Ammon's horn (tissue), 1 donor: Measurements from ENCODE around the gene PDSS1.
"Not testable (repeated sequence)": the region's sequence is repeated elsewhere in the genome, so short reads cannot be mapped to it uniquely, and the experiment has no call there.

Source experiments
- DNase-seq: peaks from one replicate; pipeline ENCODE4 v3.0.0-alpha.2; 2016; ENCODE audit warnings: low spot score

Gene PDSS1

GRCh38 chr10:26739071-26739631 lies 41.6 kb downstream of the PDSS1 start:
- DNase-seq, result no peak

GRCh38 chr10:26741368-26741767 lies 43.9 kb downstream of the PDSS1 start:
- DNase-seq, result no peak

GRCh38 chr10:26743091-26743490 lies 45.6 kb downstream of the PDSS1 start:
- no peak for DNase-seq

- no peak for DNase-seq
These were observed 46.3 kb downstream of the PDSS1 start for GRCh38 chr10:26743841-26744240.

GRCh38 chr10:26746061-26746460 lies 48.6 kb downstream of the PDSS1 start:
- DNase-seq, result no peak

- no peak for DNase-seq
These were observed 58.0 kb downstream of the PDSS1 start for GRCh38 chr10:26755443-26755903.

- DNase-seq, result no peak
These were observed 61.5 kb downstream of the PDSS1 start for GRCh38 chr10:26759008-26759407.

GRCh38 chr10:26765549-26765948 lies 68.0 kb downstream of the PDSS1 start:
- DNase-seq, result no peak

GRCh38 chr10:26770069-26770468 lies 72.6 kb downstream of the PDSS1 start:
- peak; percentile 64 for DNase-seq

GRCh38 chr10:26773633-26774032 lies 76.1 kb downstream of the PDSS1 start:
- DNase-seq, result no peak

- no peak for DNase-seq
These were observed 78.8 kb downstream of the PDSS1 start for GRCh38 chr10:26776258-26776657.

GRCh38 chr10:26777686-26778085 lies 80.2 kb downstream of the PDSS1 start:
- no peak for DNase-seq

GRCh38 chr10:26779176-26779860 lies 81.8 kb downstream of the PDSS1 start:
- no peak for DNase-seq

- DNase-seq, result no peak
These were observed 82.7 kb downstream of the PDSS1 start for GRCh38 chr10:26780106-26780792.

- DNase-seq, result no peak
These were observed 83.5 kb downstream of the PDSS1 start for GRCh38 chr10:26780793-26781601.

- no peak for DNase-seq
These were observed 84.3 kb downstream of the PDSS1 start for GRCh38 chr10:26781797-26782196.

- no peak for DNase-seq
These were observed 89.9 kb downstream of the PDSS1 start for GRCh38 chr10:26787362-26787761.

- not testable (repeated sequence) for DNase-seq
These were observed 92.3 kb downstream of the PDSS1 start for GRCh38 chr10:26789779-26790178.

GRCh38 chr10:26790221-26790995 lies 92.9 kb downstream of the PDSS1 start:
- DNase-seq, result no peak

GRCh38 chr10:26792758-26793495 lies 95.4 kb downstream of the PDSS1 start:
- peak; percentile 65 for DNase-seq
